NCI-H1092 (cell line): Measurements from ENCODE around the gene EGFR.
A peak's percentile ranks its signal among the peaks of the same experiment; 100 is the strongest.

ENCODE experiments used
- DNase-seq: peaks from one replicate; lab custom pipeline; 2025; lab: John Stamatoyannopoulos, UW

The EGFR gene

GRCh38 chr7:55249332-55249731, 230.5 kb downstream of the EGFR start:
- DNase-seq, result no peak

- DNase-seq, result no peak
Observed at GRCh38 chr7:55250313-55250712, 231.5 kb downstream of the EGFR start.

- DNase-seq, result no peak
Observed at GRCh38 chr7:55251313-55251712, 232.5 kb downstream of the EGFR start.

GRCh38 chr7:55251911-55252310, 233.1 kb downstream of the EGFR start:
- no peak for DNase-seq

- DNase-seq, result no peak
Observed at GRCh38 chr7:55252386-55252785, 233.6 kb downstream of the EGFR start.

- no peak for DNase-seq
Observed at GRCh38 chr7:55253188-55253587, 234.4 kb downstream of the EGFR start.

- DNase-seq, result no peak
Observed at GRCh38 chr7:55254242-55254595, 235.4 kb downstream of the EGFR start.

- DNase-seq, result peak; percentile 78
Observed at GRCh38 chr7:55254596-55255495, 236.0 kb downstream of the EGFR start.

- peak; percentile 77 for DNase-seq
Observed at GRCh38 chr7:55255496-55256445, 237.0 kb downstream of the EGFR start.

GRCh38 chr7:55258631-55259030, 239.8 kb downstream of the EGFR start:
- no peak for DNase-seq

GRCh38 chr7:55260171-55260570, 241.4 kb downstream of the EGFR start:
- DNase-seq, result no peak

GRCh38 chr7:55260676-55261385, 242.0 kb downstream of the EGFR start:
- DNase-seq, result no peak
